GM23338 (cell line): ENCODE results near the gene GFRA1. TPM values are rescaled to one million over a fixed set of nuclear protein-coding genes. Genes with fewer than 3 reads are reported as not detected.

Experiments used
- ATAC-seq: fragments of 200-7000 bp; cut with Tn5 transposase; 3 replicates; pipeline ENCODE4 v1.9.1; 2020
- DNase-seq: peaks from one replicate; pipeline ENCODE4 v3.0.0-alpha.2; 2015; ENCODE audit warnings: low spot score
- H2AFZ ChIP-seq: fragments of 200-600 bp; sonication (generic); 2 replicates; pipeline ENCODE4 v1.8.0; 2016; ENCODE audit warnings: antibody characterized with exemption, mild to moderate bottlenecking, moderate library complexity
- H3F3A ChIP-seq: fragments of 200-600 bp; sonication (generic); replicated peaks from 2 replicates; pipeline ENCODE4 v1.8.0; 2017; ENCODE audit warnings: antibody characterized with exemption, mixed run types, low read depth
- H3K27ac ChIP-seq: fragments of 200-600 bp; sonication (generic); 2 replicates; pipeline ENCODE4 v1.6.1; 2016; ENCODE audit warnings: low read depth
- H3K27me3 ChIP-seq: fragments of 200-600 bp; sonication (generic); 2 replicates; pipeline ENCODE4 v1.8.0; 2016; ENCODE audit warnings: mild to moderate bottlenecking, mixed run types, moderate library complexity; ENCODE audit not compliant: insufficient read depth
- H3K36me3 ChIP-seq: fragments of 200-600 bp; sonication (generic); 2 replicates; pipeline ENCODE4 v1.8.0; 2016; ENCODE audit warnings: mild to moderate bottlenecking; ENCODE audit not compliant: insufficient read depth
- H3K4me1 ChIP-seq: fragments of 200-600 bp; sonication (generic); 2 replicates; pipeline ENCODE4 v1.8.0; 2016; ENCODE audit warnings: mild to moderate bottlenecking, moderate library complexity; ENCODE audit not compliant: insufficient read depth
- H3K4me2 ChIP-seq: fragments of 200-600 bp; sonication (generic); 2 replicates; pipeline ENCODE4 v1.7.1; 2017; ENCODE audit warnings: mixed run types
- H3K4me3 ChIP-seq: fragments of 200-600 bp; sonication (generic); 2 replicates; pipeline ENCODE4 v1.6.1; 2016; ENCODE audit warnings: mixed run types
- H3K79me2 ChIP-seq: fragments of 200-600 bp; sonication (generic); replicated peaks from 2 replicates; pipeline ENCODE4 v1.8.0; 2017; ENCODE audit warnings: mild to moderate bottlenecking; ENCODE audit not compliant: insufficient read depth
- H3K9me2 ChIP-seq: fragments of 200-600 bp; sonication (generic); 2 replicates; pipeline ENCODE4 v1.8.0; 2017; ENCODE audit not compliant: insufficient read depth
- H4K20me1 ChIP-seq: fragments of 200-600 bp; sonication (generic); replicated peaks from 2 replicates; pipeline ENCODE4 v1.8.0; 2017; ENCODE audit warnings: mild to moderate bottlenecking; ENCODE audit not compliant: insufficient read depth
- H3K27ac Mint-ChIP-seq: 2 replicates; pipeline ENCODE4 v1.8.0; 2020; ENCODE audit warnings: inconsistent platforms, mild to moderate bottlenecking, moderate library complexity, mixed read lengths
- H3K27me3 Mint-ChIP-seq: 3 replicates; pipeline ENCODE4 v1.8.0; 2022; ENCODE audit warnings: low read depth, mild to moderate bottlenecking, moderate library complexity, mixed read lengths, inconsistent platforms; ENCODE audit not compliant: insufficient read depth, poor library complexity
- H3K36me3 Mint-ChIP-seq: 3 replicates; pipeline ENCODE4 v1.8.0; 2021; ENCODE audit warnings: low read depth, mild to moderate bottlenecking, inconsistent platforms, moderate library complexity, mixed read lengths
- H3K4me1 Mint-ChIP-seq: 3 replicates; pipeline ENCODE4 v1.8.0; 2020; ENCODE audit warnings: mild to moderate bottlenecking, inconsistent platforms, mixed read lengths
- H3K4me3 Mint-ChIP-seq: 3 replicates; pipeline ENCODE4 v1.8.0; 2021; ENCODE audit warnings: moderate library complexity, mild to moderate bottlenecking, inconsistent platforms, mixed read lengths
- H3K9me3 Mint-ChIP-seq: 3 replicates; pipeline ENCODE4 v1.8.0; 2020; ENCODE audit warnings: moderate library complexity, mild to moderate bottlenecking, inconsistent platforms, mixed read lengths
- CREB1 ChIP-seq: fragments of 250-450 bp; sonication (Bioruptor Pico); IDR thresholded peaks from 2 replicates; pipeline ENCODE4 v1.5.0; 2020; ENCODE audit warnings: low read depth, mild to moderate bottlenecking, moderate library complexity
- ETS1 ChIP-seq: IDR thresholded peaks from 2 replicates; pipeline ENCODE4 v1.6.1; 2016; ENCODE audit warnings: antibody characterized with exemption
- EZH2 ChIP-seq: fragments of 200-600 bp; sonication (generic); IDR thresholded peaks from one replicate; pipeline ENCODE4 v1.8.0; 2017; ENCODE audit warnings: antibody characterized with exemption, mild to moderate bottlenecking, low read depth; ENCODE audit not compliant: unreplicated experiment
- EZH2phosphoT487 ChIP-seq: fragments of 200-600 bp; sonication (generic); IDR thresholded peaks from one replicate; pipeline ENCODE4 v1.8.1; 2018; ENCODE audit warnings: antibody characterized with exemption; ENCODE audit not compliant: unreplicated experiment
- JUNB ChIP-seq: IDR thresholded peaks from one replicate; pipeline ENCODE4 v1.6.1; 2016; ENCODE audit warnings: antibody characterized with exemption; ENCODE audit not compliant: unreplicated experiment
- NANOG ChIP-seq: IDR thresholded peaks from 2 replicates; pipeline ENCODE4 v1.6.1; 2016; ENCODE audit warnings: antibody characterized with exemption, borderline replicate concordance
- POLR2AphosphoS5 ChIP-seq: IDR thresholded peaks from 2 replicates; pipeline ENCODE4 v1.6.1; 2016; ENCODE audit warnings: antibody characterized with exemption, low read depth
- REST ChIP-seq: IDR thresholded peaks from one replicate; pipeline ENCODE4 v1.6.1; 2018; ENCODE audit warnings: antibody characterized with exemption; ENCODE audit not compliant: unreplicated experiment
- STAT1 ChIP-seq: IDR thresholded peaks from one replicate; pipeline ENCODE4 v1.6.1; 2016; ENCODE audit warnings: antibody characterized with exemption; ENCODE audit not compliant: unreplicated experiment
- ZNF114 ChIP-seq: fragments of 250-450 bp; sonication (Bioruptor Pico); IDR thresholded peaks from 2 replicates; pipeline ENCODE4 v1.5.0; 2020; ENCODE audit warnings: mild to moderate bottlenecking, moderate library complexity
- ZNF331 ChIP-seq: fragments of 250-450 bp; sonication (Bioruptor Pico); IDR thresholded peaks from 2 replicates; pipeline ENCODE4 v1.5.0; 2020; ENCODE audit warnings: low read depth, mild to moderate bottlenecking, moderate library complexity
- polyA plus RNA-seq: library from polyadenylated mRNA; unstranded; fragments of >200 nt; fragmentation: Nextera tagmentation; extraction: Ambion mirVana; gene quantifications from 2 replicates; pipeline ENCODE4 v1.2.1, GENCODE V29; 2016
- total RNA-seq: library from RNA; depleted of rRNA; stranded (reverse); fragments of >200 nt; shearing (Covaris generic); gene quantifications from 2 replicates; pipeline ENCODE4 v1.2.3, GENCODE V29; 2014
- TF ChIP-seq, protein P1 (sequence below): fragments of 250-450 bp; sonication (Bioruptor Pico); IDR thresholded peaks from 2 replicates; pipeline ENCODE4 v1.5.0; 2020; ENCODE audit warnings: mild to moderate bottlenecking, moderate library complexity
- TF ChIP-seq, protein P2 (sequence below), 2 experiments: fragments of 200-600 bp in 1 of 2; sonication (generic) in 1 of 2; conservative IDR thresholded peaks; 2 replicates each; pipeline versions ENCODE4 v1.5.1 to v1.6.1; 2016 to 2017; ENCODE audit warnings: antibody characterized with exemption in 2 of 2, low read depth in 2 of 2, mild to moderate bottlenecking in 2 of 2, moderate library complexity in 1 of 2

GFRA1 gene
- total and polyA plus RNA-seq, 2 experiments from 2014 or later: 1.4 to 2.8 TPM

DNA sequence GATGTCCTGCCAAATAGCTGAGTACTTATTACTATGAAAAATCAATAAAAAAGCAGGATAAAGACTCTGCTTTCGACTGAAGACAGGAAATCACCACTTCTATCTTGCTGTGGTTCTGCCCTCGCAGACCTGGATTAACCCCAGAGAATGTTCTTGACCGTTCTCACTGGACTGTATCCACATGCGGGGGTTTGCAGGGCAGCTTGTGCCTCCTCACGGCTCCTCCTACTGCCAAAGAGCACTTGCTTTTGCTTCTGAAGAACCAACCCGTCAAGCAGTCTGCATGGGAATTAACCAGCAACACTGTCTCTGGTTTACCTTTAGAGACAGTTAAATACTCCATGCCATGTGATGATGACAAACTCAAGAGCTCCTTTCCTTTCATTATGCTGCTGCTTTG, 184.0 kb downstream of the GFRA1 start:
- H3K9me3 Mint-ChIP-seq: no peaks in the 10 kb centered on the region
- no peak for ATAC-seq

More for the DNA sequence above, 184.0 kb downstream of the GFRA1 start:
- Histone ChIP-seq H3F3A (no peaks in the 10 kb centered on the region), H3K79me2 (no peaks in the 10 kb centered on the region), H4K20me1 (no peaks in the 10 kb centered on the region), H2AFZ (no peak overlapping the region), H3K4me1 (no peaks in the 10 kb centered on the region), H3K27me3 (no peaks in the 10 kb centered on the region), H3K4me3 (no peak overlapping the region), H3K9me2 (no peaks in the 10 kb centered on the region), H3K27ac (no peak overlapping the region), H3K4me2 (no peak overlapping the region), H3K36me3 (no peaks in the 10 kb centered on the region)
- Mint-ChIP-seq H3K27ac (no peak overlapping the region), H3K27me3 (peaks cover 4% of the 10 kb centered on the region), H3K4me1 (no peaks in the 10 kb centered on the region; the same call in 1 of the 3 replicates), H3K4me3 (no peak overlapping the region), H3K36me3 (no peaks in the 10 kb centered on the region)
- TF ChIP-seq EZH2 (no peak), ZNF114 (CRISPR knock-in tag) (no peak), CREB1 (CRISPR knock-in tag) (no peak), JUNB (no peak), STAT1 (no peak), ZNF331 (CRISPR knock-in tag) (no peak), REST (no peak), ETS1 (no peak), EZH2phosphoT487 (no peak), POLR2AphosphoS5 (no peak), NANOG (no peak)
- TF ChIP-seq, protein P1, sequence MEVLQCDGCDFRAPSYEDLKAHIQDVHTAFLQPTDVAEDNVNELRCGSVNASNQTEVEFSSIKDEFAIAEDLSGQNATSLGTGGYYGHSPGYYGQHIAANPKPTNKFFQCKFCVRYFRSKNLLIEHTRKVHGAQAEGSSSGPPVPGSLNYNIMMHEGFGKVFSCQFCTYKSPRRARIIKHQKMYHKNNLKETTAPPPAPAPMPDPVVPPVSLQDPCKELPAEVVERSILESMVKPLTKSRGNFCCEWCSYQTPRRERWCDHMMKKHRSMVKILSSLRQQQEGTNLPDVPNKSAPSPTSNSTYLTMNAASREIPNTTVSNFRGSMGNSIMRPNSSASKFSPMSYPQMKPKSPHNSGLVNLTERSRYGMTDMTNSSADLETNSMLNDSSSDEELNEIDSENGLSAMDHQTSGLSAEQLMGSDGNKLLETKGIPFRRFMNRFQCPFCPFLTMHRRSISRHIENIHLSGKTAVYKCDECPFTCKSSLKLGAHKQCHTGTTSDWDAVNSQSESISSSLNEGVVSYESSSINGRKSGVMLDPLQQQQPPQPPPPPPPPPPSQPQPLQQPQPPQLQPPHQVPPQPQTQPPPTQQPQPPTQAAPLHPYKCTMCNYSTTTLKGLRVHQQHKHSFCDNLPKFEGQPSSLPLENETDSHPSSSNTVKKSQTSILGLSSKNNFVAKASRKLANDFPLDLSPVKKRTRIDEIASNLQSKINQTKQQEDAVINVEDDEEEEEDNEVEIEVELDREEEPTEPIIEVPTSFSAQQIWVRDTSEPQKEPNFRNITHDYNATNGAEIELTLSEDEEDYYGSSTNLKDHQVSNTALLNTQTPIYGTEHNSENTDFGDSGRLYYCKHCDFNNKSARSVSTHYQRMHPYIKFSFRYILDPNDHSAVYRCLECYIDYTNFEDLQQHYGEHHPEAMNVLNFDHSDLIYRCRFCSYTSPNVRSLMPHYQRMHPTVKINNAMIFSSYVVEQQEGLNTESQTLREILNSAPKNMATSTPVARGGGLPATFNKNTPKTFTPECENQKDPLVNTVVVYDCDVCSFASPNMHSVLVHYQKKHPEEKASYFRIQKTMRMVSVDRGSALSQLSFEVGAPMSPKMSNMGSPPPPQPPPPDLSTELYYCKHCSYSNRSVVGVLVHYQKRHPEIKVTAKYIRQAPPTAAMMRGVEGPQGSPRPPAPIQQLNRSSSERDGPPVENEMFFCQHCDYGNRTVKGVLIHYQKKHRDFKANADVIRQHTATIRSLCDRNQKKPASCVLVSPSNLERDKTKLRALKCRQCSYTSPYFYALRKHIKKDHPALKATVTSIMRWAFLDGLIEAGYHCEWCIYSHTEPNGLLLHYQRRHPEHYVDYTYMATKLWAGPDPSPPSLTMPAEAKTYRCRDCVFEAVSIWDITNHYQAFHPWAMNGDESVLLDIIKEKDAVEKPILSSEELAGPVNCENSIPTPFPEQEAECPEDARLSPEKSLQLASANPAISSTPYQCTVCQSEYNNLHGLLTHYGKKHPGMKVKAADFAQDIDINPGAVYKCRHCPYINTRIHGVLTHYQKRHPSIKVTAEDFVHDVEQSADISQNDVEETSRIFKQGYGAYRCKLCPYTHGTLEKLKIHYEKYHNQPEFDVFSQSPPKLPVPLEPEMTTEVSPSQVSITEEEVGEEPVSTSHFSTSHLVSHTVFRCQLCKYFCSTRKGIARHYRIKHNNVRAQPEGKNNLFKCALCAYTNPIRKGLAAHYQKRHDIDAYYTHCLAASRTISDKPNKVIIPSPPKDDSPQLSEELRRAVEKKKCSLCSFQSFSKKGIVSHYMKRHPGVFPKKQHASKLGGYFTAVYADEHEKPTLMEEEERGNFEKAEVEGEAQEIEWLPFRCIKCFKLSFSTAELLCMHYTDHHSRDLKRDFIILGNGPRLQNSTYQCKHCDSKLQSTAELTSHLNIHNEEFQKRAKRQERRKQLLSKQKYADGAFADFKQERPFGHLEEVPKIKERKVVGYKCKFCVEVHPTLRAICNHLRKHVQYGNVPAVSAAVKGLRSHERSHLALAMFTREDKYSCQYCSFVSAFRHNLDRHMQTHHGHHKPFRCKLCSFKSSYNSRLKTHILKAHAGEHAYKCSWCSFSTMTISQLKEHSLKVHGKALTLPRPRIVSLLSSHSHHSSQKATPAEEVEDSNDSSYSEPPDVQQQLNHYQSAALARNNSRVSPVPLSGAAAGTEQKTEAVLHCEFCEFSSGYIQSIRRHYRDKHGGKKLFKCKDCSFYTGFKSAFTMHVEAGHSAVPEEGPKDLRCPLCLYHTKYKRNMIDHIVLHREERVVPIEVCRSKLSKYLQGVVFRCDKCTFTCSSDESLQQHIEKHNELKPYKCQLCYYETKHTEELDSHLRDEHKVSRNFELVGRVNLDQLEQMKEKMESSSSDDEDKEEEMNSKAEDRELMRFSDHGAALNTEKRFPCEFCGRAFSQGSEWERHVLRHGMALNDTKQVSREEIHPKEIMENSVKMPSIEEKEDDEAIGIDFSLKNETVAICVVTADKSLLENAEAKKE (CRISPR knock-in tag): no peak
- TF ChIP-seq, protein P2, sequence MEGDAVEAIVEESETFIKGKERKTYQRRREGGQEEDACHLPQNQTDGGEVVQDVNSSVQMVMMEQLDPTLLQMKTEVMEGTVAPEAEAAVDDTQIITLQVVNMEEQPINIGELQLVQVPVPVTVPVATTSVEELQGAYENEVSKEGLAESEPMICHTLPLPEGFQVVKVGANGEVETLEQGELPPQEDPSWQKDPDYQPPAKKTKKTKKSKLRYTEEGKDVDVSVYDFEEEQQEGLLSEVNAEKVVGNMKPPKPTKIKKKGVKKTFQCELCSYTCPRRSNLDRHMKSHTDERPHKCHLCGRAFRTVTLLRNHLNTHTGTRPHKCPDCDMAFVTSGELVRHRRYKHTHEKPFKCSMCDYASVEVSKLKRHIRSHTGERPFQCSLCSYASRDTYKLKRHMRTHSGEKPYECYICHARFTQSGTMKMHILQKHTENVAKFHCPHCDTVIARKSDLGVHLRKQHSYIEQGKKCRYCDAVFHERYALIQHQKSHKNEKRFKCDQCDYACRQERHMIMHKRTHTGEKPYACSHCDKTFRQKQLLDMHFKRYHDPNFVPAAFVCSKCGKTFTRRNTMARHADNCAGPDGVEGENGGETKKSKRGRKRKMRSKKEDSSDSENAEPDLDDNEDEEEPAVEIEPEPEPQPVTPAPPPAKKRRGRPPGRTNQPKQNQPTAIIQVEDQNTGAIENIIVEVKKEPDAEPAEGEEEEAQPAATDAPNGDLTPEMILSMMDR (conservative IDR thresholded peaks at IDR 0.05; ENCODE audit: low read depth in 2 of 2): no peak
- no peak for DNase-seq
